Measurements from ENCODE around the gene LTN1.
"Not testable (repeated sequence)": the region's sequence is repeated elsewhere in the genome, so short reads cannot be mapped to it uniquely, and the experiment has no call there.

Gene LTN1

DNA sequence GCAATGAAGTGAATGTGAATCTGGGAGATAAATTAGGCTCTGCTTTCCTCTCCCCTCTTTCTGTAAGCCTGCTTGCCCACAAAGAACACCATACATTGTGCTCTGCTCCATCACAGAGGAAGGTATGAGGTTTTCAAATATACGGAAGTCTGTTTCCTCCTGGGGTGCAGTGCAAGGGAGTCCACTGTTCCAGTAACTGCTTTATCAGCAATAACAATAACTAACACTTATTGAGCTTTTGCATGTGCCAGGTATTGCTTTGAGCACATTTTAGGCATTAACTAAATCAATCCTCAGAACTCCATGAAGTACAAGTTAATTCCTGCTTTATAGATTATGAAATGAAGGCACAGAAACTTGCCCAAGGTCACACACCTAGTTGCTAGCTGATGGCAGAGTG lies 10.0 kb downstream of the LTN1 start:
- DNase-seq: no peak

- no peak for DNase-seq
These were observed 13.6 kb downstream of the LTN1 start for GRCh38 chr21:28979092-28979491.

- DNase-seq: no peak
These were observed 17.3 kb downstream of the LTN1 start for GRCh38 chr21:28975397-28975796.

DNA sequence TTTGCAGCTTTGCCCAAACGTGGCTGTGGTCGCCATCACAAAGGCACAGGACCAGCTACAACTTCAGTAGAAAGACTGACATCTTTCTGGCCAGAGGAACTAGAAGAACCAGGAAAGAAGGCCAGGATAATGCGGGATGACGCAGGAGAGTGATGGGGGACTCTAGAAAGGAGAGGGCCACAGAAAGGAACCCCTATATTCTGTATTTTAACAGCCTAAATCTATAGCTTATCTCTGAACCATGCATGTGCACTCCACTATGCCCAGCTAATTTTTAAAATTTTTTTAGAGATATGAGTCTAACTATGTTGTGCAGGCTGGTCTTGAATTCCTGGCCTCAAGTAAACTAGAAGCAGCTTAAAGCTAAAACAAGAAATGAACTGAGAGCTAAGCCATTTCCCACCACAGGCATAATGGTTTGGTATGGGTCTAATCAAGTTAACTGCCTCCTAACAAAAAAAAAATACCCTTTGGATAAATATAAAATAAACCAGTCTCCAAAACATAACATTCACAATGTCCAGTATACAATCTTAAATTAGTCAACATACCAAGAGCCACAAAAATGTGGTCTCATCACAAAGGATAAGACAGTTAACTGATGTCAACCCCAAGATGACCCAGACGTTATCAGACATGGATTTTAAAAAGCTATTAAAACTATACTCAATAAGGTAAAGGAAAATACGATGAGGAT lies 18.0 kb downstream of the LTN1 start:
- DNase-seq: no peak

DNA sequence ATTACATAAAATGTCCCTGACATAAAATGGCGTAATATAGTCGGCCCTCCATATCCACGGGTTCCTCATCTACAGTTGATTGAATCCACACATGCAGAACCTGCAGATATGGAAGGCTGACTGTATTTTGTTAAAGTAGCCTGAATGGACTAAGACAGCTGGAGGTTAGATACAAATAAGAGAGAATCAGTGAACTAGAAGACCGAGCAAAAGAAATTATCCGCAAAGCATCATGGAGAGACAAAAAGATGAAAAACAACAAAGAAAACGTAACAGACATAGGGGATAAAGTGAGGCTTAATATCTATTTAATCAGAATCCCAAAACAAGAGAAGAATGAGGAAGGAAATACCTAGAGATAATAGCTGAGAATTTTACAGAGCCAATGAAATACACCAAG lies 20.3 kb downstream of the LTN1 start:
- DNase-seq: no peak

DNA sequence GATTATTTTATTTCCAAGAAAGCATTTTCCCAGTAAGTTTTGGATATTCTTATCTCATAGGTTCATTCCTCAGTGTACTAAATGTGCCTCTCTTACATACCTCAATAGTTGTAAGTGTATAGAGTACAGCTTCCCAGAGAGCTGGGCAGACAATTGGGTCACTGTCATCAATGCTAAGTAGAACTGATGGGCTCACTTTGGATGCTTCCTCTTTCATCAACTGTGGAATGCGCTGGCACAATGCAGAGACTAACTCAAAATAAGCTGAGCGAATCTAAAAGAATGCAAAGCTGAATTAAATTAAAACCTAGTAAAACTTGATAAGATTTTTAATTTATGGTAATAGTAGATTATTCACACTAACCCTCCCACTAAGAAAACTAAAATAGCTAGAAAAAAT lies 21.5 kb downstream of the LTN1 start:
- DNase-seq: peak in 2 of 56 donors; percentile 1

DNA sequence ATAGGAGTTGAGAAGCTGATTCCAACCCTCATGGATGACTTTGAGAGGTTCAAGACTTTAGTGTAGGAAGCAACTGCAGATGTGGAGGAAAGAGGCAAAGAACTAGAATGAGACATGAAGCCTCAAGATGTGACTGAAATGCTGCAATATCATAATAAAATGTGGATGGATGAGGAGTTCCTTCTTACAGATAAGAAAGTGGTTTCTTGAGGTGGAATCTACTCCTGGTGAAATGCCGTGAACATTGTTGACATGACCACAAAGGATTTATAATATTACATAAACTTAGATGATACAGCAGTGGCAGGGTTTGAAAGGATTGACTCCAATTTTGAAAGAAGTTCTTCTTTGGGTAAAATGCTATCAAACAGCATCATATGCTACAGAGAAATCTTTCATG lies 28.8 kb downstream of the LTN1 start:
- DNase-seq: no peak

DNA sequence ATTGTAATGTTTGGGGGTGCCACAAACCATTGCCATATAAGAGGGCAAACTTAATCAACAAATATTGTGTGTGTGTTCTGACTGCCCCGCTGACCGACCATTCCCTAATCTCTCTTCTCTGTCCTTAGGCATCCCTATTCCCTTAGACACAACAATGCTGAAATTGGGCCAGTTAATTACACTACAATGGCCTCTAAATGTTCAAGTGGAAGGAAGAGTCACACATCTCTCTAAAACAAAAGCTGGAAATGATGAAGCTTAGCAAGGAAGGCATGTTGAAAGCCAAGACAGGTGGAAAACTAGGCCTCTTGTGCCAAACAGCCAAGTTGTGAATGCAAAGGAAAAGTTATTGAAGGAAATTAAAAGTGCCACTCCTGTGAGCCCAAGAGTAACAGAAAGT lies 30.2 kb downstream of the LTN1 start:
- DNase-seq: no peak

DNA sequence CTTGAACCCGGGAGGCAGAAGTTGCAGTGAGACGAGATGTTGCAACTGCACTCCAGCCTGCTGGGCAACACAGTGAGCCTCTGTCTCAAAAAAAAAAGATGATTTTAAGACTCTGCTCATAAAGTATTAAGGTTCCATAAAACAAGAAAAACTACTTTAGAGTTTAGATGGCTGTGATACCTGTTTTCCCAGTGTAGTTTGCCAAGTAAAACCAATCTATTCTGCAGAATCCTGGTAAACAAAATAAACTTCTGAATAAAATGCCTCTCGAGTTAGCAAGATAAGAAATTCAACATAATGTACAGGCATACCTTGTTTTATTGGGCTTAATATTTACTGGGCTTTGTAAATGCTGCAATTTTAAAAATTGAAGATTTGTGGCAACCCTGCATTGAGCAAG lies 30.8 kb downstream of the LTN1 start:
- no peak for DNase-seq

DNA sequence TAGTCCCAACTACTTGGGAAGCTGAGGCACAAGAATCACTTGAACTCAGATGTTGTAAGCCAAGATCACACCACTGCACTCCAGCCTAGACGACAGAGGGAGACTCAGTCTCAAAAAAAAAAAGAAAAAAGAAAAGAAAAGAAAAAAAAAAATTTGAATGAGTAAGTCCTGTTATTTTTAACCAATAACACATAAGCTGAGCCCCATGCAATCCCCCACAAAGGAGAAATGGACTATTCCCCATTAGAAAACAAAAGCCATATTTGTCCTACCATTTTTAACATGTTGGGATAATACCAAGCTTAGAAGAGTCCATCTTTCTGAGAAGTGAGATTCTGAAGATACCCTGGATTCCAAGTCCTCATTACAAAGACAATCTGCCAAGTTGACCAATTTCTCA lies 32.4 kb downstream of the LTN1 start:
- DNase-seq: no peak

- DNase-seq: no peak
These were observed 33.1 kb downstream of the LTN1 start for GRCh38 chr21:28959367-28960099.

GRCh38 chr21:28953247-28953646 lies 39.4 kb downstream of the LTN1 start:
- no peak for DNase-seq

DNA sequence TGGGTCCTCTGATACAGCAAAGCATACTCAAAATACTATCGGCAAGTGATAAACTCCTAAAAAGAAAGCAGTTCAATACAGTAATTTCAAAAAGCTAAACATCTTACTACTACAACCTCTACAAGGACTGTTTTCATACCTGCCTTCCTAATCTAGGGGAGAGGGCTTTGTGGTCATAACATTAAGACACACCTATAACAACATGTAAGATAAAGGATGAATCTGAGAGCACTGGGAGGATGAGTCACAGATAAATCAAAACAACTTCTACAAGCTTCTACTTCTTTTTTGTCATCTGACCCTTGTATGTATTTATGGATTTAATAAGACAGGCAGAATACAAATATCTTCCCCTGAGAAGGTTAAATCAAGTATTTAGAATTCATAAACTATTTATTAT lies 40.0 kb downstream of the LTN1 start:
- DNase-seq: no peak

DNA sequence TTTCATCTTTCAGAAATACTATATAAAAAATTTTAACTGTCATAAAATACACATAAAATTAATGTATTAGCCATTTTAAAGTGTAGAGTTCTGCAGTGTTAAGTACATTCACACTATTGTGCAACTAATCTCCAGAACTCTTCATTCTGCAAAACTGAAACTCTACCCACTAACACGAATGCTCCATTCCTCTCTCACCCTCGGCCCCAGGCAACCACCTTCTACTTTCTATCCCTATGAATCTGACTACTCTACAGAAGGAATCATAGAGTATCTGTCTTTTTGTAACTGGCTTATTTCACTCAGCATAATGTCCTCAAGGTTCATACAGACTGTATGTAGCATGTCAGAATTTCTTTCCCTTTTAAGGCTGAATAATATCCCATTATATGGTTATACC lies 43.4 kb downstream of the LTN1 start:
- no peak for DNase-seq

GRCh38 chr21:28944296-28944695 lies 48.4 kb downstream of the LTN1 start:
- DNase-seq: peak in 14 of 56 donors; percentile 0 to 39 (median 4)

DNA sequence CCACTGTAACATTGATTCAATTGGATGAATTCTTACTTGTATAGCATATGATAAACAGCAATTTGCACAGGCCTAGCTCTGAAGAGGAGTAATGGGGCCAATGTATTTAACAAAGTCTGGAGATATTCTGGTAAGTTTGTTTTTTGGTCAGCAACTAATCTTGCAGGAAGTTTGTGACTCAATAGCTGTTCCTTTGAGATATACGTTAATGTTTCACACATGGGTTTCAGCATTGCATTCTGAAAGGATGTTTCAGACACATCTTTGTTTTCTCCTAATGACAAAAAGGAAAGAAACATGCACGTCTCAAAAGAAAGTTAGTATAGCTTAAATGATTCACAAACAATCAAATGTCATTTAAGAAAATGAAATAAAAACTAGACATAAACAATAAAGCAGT lies 49.0 kb downstream of the LTN1 start:
- no peak for DNase-seq

GRCh38 chr21:28938726-28939125 lies 54.0 kb downstream of the LTN1 start:
- DNase-seq: no peak

GRCh38 chr21:28937737-28938136 lies 54.9 kb downstream of the LTN1 start:
- DNase-seq: no peak

- no peak for DNase-seq
These were observed 56.0 kb downstream of the LTN1 start for GRCh38 chr21:28936721-28937120.

DNA sequence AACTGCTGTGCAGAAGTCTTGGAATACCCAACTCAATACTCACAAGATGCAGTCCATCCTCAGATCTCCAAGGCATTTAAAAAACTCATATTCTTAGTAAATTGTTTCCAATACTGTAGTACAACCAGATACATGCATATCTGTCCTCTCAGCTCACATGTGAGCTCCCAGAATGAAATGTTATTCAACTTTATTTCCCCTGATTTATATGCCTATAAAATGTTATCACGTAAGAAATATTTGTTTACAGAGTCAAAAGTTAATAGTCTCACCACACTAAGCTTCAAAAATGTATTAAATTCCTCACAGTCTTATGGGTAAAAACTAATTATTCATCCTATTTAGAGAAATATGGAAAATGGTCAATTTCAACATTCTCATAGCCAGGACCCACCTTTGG lies 56.6 kb downstream of the LTN1 start:
- no peak for DNase-seq

DNA sequence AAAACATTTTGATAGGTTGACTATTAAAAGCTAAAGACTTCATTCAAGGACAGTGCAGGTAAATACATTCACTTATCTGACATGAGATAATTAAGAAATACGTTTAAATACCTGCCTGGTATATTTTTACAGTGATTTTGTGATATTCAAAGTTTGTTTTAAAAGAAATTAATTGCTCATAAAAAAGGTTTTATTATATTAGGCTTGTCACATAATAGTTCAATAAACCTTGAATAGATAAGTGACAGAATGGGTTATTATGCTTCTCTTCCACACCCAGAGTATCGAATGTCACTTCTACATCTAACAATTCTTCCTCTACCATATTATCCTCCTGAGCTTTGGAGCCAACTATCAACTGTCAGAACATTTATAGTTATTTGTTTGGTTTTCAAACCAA lies 60.0 kb downstream of the LTN1 start:
- no peak for DNase-seq

DNA sequence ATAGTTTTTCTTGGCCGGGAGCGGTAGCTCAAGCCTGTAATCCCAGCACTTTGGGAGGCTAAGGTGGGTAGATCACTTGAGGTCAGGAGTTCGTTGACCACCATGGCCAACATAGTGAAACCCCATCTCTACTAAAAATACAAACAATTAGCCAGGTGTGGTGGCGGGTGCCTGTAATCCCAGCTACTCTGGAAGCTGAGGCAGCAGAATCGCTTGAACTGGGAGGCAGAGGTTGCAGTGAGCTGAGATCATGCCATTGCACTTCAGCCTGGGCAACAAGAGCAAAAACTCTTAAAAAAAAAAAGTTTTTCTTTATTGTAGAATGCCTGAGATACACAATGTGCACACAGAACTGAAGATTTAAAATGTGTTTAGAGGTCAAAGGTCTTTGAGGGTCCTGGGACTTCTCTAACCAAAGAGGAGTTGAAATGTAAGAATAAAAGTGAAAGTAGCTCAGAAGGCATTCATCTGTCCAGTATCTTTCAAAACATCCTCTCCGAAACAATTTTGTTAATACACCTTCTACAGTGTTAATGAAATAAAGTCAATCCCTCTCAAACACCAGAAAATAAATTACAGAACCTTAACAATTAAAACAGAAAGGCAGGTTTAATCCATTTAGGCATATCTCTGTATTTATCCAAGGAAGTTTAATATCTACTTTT lies 60.8 kb downstream of the LTN1 start:
- not testable (repeated sequence) for DNase-seq

Measured in amygdala (tissue), 56 donors.